NCI-H1048 (cell line): Measurements from ENCODE around the gene PDZD8.

Source experiments
- DNase-seq: peaks from one replicate; lab custom pipeline; 2025; lab: John Stamatoyannopoulos, UW

PDZD8 gene, protein sequence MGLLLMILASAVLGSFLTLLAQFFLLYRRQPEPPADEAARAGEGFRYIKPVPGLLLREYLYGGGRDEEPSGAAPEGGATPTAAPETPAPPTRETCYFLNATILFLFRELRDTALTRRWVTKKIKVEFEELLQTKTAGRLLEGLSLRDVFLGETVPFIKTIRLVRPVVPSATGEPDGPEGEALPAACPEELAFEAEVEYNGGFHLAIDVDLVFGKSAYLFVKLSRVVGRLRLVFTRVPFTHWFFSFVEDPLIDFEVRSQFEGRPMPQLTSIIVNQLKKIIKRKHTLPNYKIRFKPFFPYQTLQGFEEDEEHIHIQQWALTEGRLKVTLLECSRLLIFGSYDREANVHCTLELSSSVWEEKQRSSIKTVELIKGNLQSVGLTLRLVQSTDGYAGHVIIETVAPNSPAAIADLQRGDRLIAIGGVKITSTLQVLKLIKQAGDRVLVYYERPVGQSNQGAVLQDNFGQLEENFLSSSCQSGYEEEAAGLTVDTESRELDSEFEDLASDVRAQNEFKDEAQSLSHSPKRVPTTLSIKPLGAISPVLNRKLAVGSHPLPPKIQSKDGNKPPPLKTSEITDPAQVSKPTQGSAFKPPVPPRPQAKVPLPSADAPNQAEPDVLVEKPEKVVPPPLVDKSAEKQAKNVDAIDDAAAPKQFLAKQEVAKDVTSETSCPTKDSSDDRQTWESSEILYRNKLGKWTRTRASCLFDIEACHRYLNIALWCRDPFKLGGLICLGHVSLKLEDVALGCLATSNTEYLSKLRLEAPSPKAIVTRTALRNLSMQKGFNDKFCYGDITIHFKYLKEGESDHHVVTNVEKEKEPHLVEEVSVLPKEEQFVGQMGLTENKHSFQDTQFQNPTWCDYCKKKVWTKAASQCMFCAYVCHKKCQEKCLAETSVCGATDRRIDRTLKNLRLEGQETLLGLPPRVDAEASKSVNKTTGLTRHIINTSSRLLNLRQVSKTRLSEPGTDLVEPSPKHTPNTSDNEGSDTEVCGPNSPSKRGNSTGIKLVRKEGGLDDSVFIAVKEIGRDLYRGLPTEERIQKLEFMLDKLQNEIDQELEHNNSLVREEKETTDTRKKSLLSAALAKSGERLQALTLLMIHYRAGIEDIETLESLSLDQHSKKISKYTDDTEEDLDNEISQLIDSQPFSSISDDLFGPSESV

DNA sequence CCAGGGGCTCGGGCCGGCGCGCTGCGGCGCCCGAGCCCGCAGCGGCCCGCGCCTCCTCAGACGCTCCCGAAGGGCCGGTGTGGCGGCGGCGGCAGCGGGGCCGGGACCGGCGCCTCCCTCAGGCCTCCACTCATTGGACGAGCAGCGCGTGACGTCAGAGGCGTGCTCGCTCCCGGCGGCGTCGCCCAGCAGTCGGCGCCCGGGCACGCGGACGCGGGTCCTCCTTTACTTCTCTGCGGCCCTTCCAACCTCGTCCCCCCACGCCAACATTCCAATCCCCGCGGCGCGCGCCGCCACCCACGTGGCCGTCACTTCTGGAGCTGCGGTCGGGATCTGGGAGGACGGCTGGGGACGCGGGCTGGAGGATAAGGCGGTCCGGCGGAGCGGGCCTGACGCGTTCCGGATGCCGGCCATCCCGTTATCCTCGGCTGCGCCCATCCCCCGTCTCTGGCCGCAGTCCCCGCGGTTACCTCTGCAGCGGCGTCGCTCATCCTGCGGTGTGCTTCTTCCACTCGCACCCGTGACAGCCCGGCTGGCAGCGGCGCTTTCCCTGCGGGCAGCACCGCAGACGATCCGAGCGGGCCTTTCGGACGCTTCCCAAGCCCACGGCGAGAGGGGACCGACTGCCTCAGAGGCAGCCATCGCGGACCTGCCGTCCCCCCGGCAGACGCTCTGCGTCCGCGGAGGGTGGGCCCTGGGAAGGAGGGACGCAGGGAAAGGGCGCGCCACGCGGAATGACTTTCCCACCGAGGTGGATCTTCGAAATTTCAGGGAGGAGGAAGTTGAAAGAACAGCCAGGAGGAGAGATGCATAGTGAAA is at the start of gene PDZD8:
Gene PDZD8 (minus strand): TSS at position 81 of the 819 bp plus-strand sequence. CDS start 213 bp downstream, outside the sequence.
- DNase-seq = peak; percentile 77

DNA sequence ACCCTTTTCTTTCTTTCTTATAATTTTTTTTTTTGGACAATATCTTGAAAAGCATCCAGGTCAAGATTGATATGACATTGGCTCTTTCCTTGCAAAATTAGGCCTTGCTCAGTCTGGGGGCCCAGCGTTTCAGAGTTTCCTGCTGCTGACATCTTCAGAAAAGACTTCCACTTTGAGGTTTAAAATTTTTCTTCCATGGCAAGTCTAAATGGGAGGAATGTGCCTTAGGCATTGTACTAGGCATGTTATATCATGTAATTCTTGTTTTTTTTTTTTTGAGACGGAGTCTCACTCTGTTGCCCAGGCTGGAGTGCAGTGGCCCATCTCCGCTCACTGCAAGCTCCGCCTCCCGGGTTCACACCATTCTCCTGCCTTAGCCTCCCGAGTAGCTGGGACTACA is 48.9 kb upstream of the PDZD8 start:
- no peak for DNase-seq

DNA sequence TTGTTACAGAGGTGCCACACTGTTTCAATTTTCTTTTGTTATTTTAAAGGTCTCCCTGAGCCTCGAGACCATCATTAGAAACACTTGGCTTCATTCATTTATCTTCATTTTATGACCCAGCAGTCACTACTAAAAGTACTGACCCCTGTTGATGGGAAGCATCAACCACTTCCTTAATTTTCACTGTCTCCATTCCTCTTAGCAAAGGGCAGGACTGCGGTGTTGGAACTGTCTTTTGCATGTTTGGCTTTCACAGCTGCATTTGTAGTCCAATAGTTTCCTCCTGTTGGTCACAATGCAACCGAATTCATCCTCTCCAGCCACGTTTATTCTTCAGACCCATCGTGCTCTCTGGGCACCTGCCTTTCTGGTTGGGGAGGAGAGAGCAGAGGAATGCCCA is 46.7 kb upstream of the PDZD8 start:
- no peak for DNase-seq

DNA sequence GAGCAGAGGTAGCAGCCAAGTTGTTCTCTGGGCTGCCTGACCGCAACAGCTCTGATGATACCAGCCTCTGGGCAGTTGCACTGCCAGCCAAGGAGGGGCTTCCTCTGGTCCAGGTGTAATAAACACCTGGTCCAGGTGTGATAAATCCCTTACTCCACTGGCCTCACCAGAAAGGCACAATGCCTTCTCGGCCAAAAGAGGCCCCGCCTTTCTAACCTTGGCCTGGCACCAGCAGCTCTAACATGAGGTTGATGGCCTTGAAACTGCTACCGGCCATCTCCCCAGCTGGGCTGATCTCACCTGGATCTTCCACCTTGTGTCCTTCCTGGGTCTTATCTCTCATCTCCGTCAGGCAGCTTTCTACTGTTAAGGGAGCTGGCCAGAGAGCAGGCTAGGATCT is 45.5 kb upstream of the PDZD8 start:
- no peak for DNase-seq

DNA sequence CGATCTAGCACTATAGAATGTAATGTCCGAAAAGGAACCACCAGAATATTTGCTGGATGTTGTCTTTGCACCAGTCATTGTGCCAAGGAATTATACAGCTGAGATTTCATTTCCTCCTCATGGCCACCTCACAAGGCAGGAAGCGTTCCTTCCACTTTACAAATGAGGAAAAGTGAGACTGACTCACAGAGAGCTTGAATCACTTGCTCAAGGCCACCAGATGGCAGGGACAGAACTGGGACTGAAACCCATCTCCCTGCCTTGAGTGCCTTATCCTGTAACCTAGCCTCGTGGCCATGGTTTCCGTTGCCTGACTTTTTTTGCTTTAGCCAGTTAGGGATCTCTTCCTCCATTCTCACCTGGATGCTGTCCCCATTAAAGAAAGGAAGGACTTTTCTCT is 44.7 kb upstream of the PDZD8 start:
- no peak for DNase-seq

DNA sequence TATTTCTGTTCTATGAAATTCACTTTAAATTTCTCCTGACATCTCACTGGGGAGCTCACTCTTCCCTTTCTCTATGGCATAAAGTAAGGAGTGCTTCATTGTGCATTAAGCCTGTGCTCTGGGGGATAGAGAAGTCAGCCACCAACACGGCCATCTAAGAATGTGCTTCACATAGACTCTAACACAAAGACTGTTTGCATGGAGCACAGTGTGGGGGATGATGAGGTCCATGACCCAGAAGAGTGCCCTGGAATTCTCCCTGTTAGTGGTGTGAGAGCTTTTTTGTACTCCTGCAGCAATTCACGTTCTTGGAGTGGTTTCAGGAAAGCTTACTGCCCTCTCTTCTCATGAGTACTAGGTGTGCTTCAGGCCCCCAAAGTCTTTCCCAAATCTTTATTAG is 43.9 kb upstream of the PDZD8 start:
- no peak for DNase-seq

DNA sequence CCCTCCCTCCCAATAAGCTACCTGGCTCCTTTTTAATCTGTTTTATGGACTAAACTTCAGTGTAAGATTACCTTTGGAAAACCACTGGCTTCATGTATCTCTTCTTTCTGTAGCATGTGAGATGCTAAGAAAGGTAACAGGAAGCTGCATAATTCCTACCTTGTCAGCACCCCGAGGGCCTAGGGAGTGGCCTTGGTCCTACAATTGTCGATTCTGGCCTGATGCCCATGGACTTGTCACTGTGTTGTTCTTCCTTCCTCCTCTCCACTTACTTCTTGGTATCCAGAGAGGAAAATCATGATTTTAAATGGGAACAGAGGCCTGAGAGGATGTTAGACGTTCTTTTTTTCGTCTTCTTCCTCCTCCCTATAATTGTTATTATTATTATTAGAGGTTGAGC is 42.9 kb upstream of the PDZD8 start:
- no peak for DNase-seq

DNA sequence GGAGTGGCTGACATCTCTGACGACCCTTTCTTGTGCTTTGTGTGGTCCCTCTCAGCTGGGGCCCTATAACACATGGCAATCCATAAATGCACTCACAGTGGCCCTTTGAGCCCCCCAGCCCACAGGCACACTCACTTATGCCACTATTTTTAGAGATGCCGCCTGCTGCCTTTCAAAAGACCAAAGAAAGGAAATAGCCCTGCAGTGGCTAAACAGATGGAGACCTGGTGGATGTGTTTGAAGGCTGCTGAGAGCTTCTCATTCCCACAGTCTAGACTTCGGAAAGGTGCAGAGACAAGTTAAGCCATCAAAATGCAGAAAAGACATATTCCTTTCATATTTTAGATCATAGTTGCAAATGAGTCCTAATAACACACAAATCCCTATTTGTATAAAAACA is 42.0 kb upstream of the PDZD8 start:
- no peak for DNase-seq

DNA sequence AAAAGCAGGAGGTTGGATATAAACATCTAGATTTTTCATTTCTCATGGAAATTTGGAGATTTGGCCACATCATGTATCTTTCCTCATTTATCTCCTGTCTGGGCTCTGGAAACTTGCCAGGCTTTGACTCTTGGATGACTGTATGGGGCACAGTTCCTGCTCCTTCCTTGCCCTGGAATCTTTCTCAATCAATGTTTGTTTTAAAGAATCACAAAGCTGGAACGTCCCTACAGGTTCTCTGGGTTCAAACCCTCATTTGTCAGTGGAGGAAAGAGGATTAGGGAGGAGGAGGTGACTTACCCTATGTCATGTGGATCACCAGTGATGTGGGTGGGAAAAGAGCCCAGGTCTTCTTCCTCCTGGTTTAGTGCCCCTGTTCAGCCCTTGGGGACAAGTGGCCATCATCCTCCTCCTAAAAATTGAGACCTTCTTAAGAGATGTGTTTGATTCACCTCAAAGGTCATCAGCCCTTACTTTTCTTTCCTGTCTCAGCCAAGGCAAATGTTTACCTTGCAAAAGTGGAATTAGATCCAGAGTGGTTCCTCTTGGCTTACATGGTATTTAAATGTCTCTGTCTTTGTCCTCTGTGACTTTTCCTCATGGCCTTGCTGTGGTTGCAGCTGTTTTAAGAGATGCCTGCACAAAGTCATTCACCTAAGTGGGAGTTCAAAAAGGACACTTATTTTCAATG is 38.8 kb upstream of the PDZD8 start:
- no peak for DNase-seq

DNA sequence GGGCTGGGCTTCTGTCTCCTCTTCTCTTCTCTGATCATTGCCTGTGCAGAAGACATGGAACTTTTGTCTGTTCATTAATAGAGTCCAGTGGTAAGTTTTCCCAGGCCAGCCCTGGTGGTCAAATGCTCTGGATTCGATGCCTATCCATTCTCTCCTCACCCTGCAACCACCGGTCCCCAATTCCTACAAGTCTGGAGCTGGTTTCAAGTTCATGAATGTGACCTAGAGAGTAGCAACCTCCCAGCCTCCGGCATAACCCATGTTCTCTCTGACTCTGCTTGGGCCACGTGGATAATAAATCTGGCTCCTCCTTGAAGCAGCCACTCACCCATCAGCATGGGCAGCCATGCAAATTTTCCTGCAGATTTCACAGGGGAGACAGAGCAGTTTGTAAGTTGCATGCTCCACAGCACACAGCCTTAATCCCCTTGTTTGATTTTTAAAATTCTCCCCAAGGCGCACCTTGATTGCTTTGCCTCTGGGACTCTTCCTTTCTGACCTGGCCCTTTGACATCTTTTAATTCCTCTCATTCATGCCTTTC is 37.3 kb upstream of the PDZD8 start:
- DNase-seq = peak; percentile 7

DNA sequence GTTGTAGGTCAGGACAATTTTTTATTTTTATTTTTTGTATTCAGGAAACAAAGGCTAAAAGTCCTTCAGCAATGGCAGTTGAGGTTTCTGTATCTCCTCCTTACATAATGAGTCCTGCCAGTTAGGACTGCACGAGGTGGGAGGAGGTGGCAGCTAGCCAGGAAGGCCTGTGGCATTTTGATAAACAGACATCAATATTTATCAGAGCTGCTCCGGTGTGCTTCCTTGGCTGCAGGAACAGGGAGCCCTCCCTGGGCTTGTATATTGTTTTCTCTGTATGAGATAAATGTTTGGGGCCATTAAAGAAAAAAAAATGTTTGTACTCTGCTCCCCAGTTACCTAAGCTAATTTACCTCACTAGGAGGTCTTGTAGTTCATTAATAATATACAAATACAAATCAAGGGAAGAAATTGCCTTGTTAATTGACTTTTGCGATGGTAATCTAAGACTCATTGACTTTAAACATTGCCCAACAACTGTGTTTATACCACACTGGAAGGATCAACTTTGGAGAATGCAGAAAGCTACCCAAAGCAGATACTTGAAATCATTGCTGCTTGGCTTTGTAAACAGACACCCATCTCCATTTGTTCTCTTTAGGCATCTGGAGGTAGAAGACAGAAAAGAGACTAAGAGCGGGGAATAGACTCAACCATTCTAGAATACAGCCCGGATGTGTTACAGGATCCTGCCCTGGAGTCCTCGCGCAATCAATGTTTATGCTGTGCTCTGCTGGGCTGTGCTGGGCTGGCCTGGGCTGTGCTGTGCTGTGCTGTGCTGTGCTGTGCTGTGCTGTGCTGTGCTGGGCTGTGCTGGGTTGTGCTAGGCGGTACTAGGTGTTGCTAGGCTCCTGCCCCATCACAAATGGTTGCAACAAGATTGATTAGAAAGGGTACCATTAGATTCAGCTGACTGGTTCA is 36.5 kb upstream of the PDZD8 start:
- peak; percentile 1 for DNase-seq

DNA sequence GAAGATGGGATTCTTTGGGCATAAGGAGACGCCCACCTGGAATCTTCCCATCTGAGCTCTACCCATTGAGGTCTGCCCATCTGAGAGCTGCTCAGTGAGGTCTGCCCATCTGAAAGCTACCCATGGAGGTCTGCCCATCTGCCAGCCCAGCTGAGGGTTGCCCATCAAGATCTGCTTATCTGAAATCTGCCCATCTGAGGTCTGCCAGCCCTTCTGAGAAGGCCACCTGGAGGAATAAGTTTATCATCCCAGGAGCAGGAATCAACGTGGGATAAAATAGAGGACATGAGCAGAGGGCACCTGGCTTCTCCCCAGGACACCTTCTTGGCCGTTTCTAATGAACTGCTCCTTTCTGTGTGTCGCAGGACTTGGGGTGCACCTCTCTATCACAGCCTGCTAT is 35.3 kb upstream of the PDZD8 start:
- no peak for DNase-seq

DNA sequence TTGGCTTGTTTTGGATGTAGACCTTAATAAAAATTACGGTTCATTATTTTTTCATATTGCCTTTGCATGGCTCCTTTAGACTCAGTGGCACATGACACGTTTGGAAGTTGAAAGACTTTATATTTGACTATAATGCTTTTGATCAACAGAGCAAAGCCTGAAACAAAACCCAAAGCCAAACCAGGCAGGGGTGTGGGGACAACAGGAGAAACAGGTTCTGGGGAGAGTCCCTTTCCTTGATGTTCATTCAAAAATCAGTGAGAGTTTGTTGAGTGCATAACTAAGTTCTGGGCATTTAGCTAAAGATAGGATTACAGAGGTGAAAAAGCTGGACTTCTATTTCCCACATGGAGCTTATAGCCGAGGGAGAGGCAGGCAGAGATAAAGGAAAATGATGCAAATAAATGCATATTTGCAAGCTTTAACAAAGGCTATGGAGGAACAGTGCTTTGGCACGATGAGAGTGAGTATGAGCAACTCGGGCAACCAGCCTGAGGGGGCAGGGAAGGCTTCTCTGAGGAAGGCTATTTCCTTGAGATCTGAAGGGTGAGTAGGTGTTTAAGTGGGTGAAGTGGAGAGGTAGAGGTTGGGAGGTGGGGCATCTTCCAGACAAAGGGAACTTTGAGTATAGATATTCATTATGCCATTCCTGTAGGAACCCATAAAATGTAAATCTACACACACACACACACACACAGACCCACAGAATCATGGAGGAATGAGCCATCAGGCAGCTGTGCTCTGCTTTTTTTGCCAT is 34.5 kb upstream of the PDZD8 start:
- no peak for DNase-seq

DNA sequence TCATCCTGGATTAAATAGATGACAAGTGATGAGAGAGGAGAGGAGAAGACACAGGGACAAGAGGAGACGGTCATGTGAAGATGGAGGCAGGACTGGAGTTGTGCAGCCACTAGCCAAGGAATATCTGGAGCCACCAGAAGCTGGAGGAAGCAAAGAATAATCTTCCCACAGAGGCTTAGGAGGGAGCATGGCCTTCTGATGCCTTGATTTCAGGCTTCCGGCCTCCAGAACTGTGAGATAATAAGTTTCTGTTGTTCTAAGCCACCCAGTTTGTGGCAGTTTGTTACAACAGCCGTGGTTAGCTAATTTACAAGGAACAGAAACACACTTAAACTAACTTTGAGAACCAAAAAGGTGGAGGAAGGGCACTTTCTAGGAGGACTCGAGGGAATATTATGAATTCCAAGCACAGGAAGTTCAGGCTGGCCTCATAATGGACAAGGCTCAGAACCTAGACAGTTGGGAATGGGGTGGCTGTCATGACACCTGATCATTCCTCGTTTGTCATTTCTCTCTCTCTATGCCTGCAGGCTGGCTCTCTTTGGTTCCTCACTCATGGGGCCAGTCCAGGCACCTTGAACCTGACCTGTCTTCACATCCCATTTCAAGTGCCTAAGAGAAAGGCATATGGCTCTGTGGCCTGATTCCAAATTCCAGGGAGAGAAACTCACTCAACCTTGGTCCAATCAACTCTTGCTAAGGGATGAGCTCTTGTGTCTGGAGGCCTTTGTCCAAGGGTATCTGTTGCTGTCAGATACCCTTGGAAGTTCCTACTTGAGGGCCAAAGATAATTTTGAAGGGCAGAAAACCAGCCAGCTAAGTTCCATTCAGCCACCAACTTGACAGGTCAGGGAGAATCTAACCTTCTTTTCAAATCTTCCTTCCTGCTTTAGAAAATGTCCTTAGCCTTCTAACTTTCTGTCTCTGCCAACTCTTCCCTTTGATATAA is 33.5 kb upstream of the PDZD8 start:
- DNase-seq = no peak

DNA sequence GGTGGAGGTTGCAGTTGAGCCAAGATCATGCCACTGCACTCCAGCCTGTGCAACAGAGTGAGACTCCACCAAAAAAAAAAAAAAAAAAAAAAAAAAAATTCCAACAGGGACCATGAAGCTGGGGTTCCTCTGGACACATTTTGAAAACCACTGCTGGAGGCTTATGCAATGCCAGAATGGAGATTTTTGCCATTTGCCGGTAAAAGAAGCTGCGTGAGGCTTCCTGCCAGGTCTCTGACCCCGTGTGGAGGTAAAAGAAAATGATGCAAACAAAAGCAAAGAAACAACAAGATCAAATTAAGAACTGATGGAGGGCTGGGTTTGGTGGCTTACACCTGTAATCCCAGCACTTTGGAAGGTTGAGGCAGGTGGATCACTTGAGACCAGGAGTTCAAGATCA is 30.5 kb upstream of the PDZD8 start:
- DNase-seq = no peak

DNA sequence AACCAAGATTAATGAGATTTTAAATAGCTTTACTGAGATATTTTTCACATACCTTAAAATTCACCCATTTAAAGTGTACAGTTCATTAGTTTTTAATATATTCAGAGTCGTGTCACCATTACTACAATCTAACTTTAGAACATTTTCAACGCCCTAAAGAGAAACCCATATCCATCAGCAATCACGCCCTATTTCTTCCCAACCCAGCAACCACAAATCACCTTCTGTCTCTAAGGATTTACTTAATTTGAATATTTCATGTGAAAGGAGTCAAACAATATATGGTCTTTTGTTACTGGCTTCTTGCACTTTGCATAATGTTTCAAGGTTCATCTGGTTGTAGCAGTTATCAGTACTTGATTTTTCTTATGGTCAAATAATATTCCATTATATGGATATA is 25.1 kb upstream of the PDZD8 start:
- peak; percentile 27 for DNase-seq

DNA sequence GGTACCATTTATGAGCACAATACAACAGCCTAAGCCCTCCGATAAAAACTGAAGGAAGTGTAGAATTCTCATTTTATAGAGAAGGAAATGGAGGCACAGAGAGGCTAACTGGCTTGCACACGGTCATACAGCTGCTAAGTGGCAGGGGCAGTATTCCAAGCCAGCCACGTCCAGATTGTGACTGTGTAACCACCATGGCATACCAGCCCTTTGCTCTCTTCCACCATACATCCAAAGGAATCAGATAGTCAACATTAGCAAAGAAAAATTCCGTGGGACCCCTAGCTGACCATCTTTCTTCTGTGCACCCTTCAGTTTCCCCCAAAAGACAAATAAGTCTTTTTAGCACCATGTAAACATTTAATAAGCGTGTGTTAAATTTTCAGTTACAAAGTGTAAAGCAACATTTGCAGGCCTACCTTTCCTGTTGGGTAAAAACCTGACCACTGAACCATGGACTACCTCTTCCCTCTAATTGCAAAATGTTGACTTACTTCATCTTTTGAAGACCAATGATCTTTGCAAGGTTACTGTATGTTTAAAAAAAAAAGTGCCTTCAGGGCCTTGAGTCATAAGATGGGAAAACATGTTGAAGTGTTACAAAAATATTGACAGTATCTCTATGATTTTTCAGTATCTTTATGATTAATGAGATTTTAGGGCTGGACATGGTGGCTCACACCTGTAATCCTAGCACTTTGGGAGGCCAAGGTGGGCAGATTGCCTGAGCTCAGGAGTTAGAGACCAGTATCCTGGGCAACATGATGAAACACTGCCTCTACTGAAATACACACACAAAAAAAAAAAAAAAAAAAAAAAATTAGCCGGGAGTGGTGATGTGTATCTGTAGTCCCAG is 24.3 kb upstream of the PDZD8 start:
- no peak for DNase-seq
